ENCODE data around the gene EIF4E2.

EIF4E2 gene

GRCh38 chr2:232588680-232589585 lies 38.4 kb downstream of the EIF4E2 start:
- DNase-seq (ENCODE audit: extremely low read depth in 1 of 2, low read depth in 1 of 2): no peak

GRCh38 chr2:232592772-232593395 lies 42.4 kb downstream of the EIF4E2 start:
- DNase-seq (ENCODE audit: extremely low read depth in 1 of 2, low read depth in 1 of 2): no peak

GRCh38 chr2:232593982-232594381 lies 43.5 kb downstream of the EIF4E2 start:
- no peak for DNase-seq (ENCODE audit: extremely low read depth in 1 of 2, low read depth in 1 of 2)

- DNase-seq (ENCODE audit: extremely low read depth in 1 of 2, low read depth in 1 of 2): no peak
Observed at GRCh38 chr2:232597362-232598079, 47.0 kb downstream of the EIF4E2 start.

- no peak for DNase-seq (ENCODE audit: extremely low read depth in 1 of 2, low read depth in 1 of 2)
Observed at GRCh38 chr2:232598293-232598692, 47.8 kb downstream of the EIF4E2 start.

- no peak for DNase-seq (ENCODE audit: extremely low read depth in 1 of 2, low read depth in 1 of 2)
Observed at GRCh38 chr2:232600053-232600773, 49.7 kb downstream of the EIF4E2 start.

- DNase-seq (ENCODE audit: extremely low read depth in 1 of 2, low read depth in 1 of 2): no peak
Observed at GRCh38 chr2:232603283-232603682, 52.8 kb downstream of the EIF4E2 start.

GRCh38 chr2:232604535-232604934 lies 54.0 kb downstream of the EIF4E2 start:
- no peak for DNase-seq (ENCODE audit: extremely low read depth in 1 of 2, low read depth in 1 of 2)

- DNase-seq (ENCODE audit: extremely low read depth in 1 of 2, low read depth in 1 of 2): no peak
Observed at GRCh38 chr2:232607011-232607410, 56.5 kb downstream of the EIF4E2 start.

- no peak for DNase-seq (ENCODE audit: extremely low read depth in 1 of 2, low read depth in 1 of 2)
Observed at GRCh38 chr2:232609607-232610006, 59.1 kb downstream of the EIF4E2 start.

GRCh38 chr2:232610081-232610480 lies 59.6 kb downstream of the EIF4E2 start:
- DNase-seq (ENCODE audit: extremely low read depth in 1 of 2, low read depth in 1 of 2): no peak

GRCh38 chr2:232611061-232611460 lies 60.6 kb downstream of the EIF4E2 start:
- DNase-seq (ENCODE audit: extremely low read depth in 1 of 2, low read depth in 1 of 2): no peak

GRCh38 chr2:232611559-232612218 lies 61.2 kb downstream of the EIF4E2 start:
- peak; percentile 37 to 59 for DNase-seq (ENCODE audit: extremely low read depth in 1 of 2, low read depth in 1 of 2)

- no peak for DNase-seq (ENCODE audit: extremely low read depth in 1 of 2, low read depth in 1 of 2)
Observed at GRCh38 chr2:232613538-232614134, 63.1 kb downstream of the EIF4E2 start.

GRCh38 chr2:232615339-232615738 lies 64.8 kb downstream of the EIF4E2 start:
- DNase-seq (ENCODE audit: extremely low read depth in 1 of 2, low read depth in 1 of 2): no peak
